Type B pancreatic cell (in vitro differentiated cells): Measurements from ENCODE around the gene CYB5A. TPM values are rescaled to one million over a fixed set of nuclear protein-coding genes. Genes with fewer than 3 reads are reported as not detected.

Source experiments
- DNase-seq: peaks from one replicate; pipeline ENCODE4 v3.0.0; 2021; ENCODE audit warnings: mixed read lengths; ENCODE audit not compliant: unreplicated experiment; ENCODE audit errors: extremely low spot score
- H3K27ac Mint-ChIP-seq: 2 replicates; pipeline ENCODE4 v1.8.0; 2021; ENCODE audit warnings: mild to moderate bottlenecking, mixed read lengths
- H3K27me3 Mint-ChIP-seq: 2 replicates; pipeline ENCODE4 v1.8.0; 2021; ENCODE audit warnings: mixed read lengths
- H3K36me3 Mint-ChIP-seq: 2 replicates; pipeline ENCODE4 v1.8.0; 2021; ENCODE audit warnings: mixed read lengths
- H3K4me1 Mint-ChIP-seq: one replicate; pipeline ENCODE4 v1.8.0; 2021; ENCODE audit warnings: mixed read lengths; ENCODE audit not compliant: unreplicated experiment
- H3K4me3 Mint-ChIP-seq: 2 replicates; pipeline ENCODE4 v1.8.0; 2021; ENCODE audit warnings: mild to moderate bottlenecking, mixed read lengths
- H3K9me3 Mint-ChIP-seq: 2 replicates; pipeline ENCODE4 v1.8.0; 2021; ENCODE audit warnings: mixed read lengths
- total RNA-seq: library from RNA; stranded (reverse); gene quantifications from 2 replicates; pipeline ENCODE4 v1.2.1, GENCODE V29; 2021; ENCODE audit warnings: low replicate concordance
- TF ChIP-seq, protein P1 (sequence below): fragments of 200-600 bp; sonication (generic); conservative IDR thresholded peaks from 2 replicates; pipeline ENCODE4 v1.5.0; 2021; ENCODE audit warnings: antibody characterized with exemption, mild to moderate bottlenecking

CYB5A gene
- total RNA-seq, 1 donor from 2014 or later: 74.9 TPM

DNA sequence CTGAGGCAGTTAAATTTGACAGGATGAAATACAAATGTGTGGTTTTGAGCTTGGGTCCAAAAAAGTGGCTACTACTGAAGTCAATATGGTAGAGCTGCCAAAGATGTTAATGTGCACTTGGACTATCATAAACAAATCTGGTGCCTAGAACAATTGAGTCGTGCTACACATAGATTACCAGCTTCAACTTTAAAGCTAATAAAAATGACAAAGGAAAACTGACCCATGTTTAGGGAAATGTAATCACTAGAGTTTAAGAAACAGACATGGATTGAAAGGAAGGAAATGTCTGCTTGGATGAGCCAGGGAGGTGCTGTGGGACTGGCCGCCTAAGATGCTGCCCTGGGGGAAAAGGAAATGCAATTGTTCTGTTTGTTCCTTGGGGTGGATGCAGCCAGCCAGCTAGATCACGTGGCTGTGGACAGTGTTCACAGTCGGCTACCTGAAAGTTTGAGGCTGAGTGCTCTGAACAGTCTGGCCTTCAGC lies 36.6 kb downstream of the CYB5A start:
- DNase-seq: no peak
- TF ChIP-seq, protein P1, sequence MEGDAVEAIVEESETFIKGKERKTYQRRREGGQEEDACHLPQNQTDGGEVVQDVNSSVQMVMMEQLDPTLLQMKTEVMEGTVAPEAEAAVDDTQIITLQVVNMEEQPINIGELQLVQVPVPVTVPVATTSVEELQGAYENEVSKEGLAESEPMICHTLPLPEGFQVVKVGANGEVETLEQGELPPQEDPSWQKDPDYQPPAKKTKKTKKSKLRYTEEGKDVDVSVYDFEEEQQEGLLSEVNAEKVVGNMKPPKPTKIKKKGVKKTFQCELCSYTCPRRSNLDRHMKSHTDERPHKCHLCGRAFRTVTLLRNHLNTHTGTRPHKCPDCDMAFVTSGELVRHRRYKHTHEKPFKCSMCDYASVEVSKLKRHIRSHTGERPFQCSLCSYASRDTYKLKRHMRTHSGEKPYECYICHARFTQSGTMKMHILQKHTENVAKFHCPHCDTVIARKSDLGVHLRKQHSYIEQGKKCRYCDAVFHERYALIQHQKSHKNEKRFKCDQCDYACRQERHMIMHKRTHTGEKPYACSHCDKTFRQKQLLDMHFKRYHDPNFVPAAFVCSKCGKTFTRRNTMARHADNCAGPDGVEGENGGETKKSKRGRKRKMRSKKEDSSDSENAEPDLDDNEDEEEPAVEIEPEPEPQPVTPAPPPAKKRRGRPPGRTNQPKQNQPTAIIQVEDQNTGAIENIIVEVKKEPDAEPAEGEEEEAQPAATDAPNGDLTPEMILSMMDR: no peak
- Mint-ChIP-seq H3K9me3 (no peaks in the 10 kb centered on the region), H3K27me3 (no peaks in the 10 kb centered on the region), H3K4me3 (no peak overlapping the region), H3K27ac (peak overlapping the region; percentile 2), H3K4me1 (peaks cover 33% of the 10 kb centered on the region), H3K36me3 (peaks cover 28% of the 10 kb centered on the region)

DNA sequence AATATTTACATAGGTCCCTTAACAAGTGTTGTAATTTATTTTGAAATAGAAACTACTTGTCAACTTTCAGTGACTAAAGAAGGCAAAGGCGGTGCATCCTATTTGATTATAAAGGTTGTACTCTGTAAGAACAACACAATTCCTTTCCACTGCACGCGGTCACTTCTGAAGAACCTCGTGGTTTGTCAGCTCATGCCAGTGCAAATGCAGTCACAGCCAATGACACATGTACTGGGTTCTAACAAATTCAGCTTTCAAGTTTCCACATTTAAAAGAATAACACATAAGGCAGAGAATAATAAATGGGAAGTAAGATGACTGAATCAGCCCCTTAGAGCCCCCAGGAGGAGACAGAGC lies 39.7 kb downstream of the CYB5A start:
- peaks cover 33% of the 10 kb centered on the region for H3K4me1 Mint-ChIP-seq
- H3K27me3 Mint-ChIP-seq: no peaks in the 10 kb centered on the region
- H3K4me3 Mint-ChIP-seq: no peak overlapping the region
- H3K27ac Mint-ChIP-seq: peak overlapping the region; percentile 72
- peaks cover 26% of the 10 kb centered on the region for H3K36me3 Mint-ChIP-seq
- no peaks in the 10 kb centered on the region for H3K9me3 Mint-ChIP-seq
- DNase-seq: no peak
- TF ChIP-seq, protein P1: no peak

DNA sequence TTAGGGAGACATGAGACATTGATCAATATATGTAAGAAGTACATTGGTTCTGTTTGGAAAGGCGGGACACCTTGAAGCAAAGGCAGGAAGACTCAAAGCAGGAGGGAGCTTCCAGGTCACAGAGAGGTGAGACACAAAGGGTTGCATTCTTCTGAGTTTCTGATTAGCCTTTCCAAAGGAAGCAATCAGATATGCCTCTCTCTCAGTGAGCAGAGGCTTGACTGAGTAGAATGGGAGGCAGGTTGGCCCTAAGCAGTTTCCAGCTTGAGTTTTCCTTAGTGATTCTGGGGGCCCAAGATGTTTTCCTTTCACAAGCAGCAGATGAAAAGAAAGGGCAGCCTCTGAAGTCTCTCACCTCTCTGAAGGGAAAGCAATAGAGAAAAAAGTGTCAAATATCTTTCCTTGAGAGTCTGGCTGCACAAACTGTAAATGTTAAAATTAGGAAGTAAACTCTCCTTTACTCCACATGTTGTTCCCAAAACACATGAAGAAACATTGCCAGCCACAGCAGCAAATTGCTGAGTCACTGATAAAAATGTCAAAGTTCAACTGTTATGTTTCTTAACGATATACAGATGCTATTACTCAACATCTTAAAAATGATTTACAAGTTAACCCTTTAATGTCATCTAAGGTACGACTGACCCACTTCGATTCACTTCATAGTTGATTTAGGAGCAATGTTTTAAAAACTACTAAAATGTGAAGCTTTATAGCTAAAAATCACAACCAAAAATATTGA lies 40.3 kb downstream of the CYB5A start:
- peak overlapping the region; percentile 47 for H3K4me3 Mint-ChIP-seq
- peaks cover 25% of the 10 kb centered on the region for H3K36me3 Mint-ChIP-seq
- no peaks in the 10 kb centered on the region for H3K27me3 Mint-ChIP-seq
- DNase-seq: no peak
- H3K4me1 Mint-ChIP-seq: peaks cover 31% of the 10 kb centered on the region
- peak overlapping the region; percentile 72 for H3K27ac Mint-ChIP-seq
- no peaks in the 10 kb centered on the region for H3K9me3 Mint-ChIP-seq
- TF ChIP-seq, protein P1: no peak

DNA sequence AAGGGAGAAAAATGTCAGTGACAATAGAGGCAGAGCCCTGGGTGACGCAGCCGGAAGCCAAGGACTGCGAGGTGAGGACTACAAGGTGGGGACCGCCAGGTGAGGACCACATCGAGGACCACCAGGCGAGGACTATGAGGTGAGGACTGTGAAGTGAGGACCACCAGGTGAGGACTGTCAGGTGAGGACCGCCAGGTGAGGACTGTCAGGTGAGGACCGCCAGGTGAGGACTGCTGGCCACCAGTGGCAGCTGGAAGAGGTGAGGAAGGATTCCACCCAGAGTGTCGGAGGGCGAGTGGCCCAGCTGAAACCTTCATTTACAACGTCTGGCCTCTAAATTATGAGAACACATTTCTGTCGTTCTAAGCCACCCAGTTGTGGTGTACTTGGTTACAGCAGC lies 41.6 kb downstream of the CYB5A start:
- Mint-ChIP-seq H3K27me3 (no peaks in the 10 kb centered on the region), H3K9me3 (no peaks in the 10 kb centered on the region), H3K4me1 (peaks cover 25% of the 10 kb centered on the region), H3K36me3 (peaks cover 23% of the 10 kb centered on the region), H3K27ac (no peak overlapping the region), H3K4me3 (no peak overlapping the region)
- DNase-seq: no peak
- TF ChIP-seq, protein P1: no peak

DNA sequence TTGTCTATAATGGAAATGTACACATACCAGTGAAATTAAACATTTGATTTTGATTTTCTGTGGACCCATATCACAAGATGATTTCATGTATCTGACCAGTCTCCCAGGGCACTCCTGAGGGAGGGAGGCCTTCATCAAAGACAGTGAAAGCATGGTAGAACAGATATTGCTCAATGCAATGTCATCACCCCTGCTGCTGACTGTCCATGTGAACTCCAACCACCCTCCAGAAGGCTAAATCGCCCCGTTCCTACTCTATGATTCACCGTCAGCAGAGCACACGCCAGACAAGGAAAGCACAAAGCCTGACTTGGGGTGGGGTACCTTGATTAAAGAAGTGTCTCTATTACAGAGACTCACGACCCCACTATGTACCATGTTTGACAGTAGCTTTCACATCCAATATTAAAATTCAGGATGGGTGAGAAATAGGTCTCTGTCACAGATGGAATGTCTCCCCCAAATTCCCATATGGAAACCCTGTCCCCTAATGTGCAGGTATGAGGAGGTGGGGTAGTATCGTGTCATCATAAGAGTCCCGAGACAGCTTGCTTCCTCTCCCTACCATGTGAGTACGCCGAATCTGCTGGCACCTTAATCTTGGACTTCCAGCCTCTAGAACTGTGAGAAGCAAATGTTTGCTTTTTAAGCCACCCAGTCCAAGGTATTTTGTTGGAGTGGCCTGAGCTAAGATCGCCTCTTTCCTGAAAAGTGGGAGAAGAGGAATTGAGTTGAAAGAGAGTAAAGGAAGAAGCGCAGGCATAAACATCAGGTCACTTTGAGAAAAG lies 42.4 kb downstream of the CYB5A start:
- no peaks in the 10 kb centered on the region for H3K27me3 Mint-ChIP-seq
- no peak overlapping the region for H3K4me3 Mint-ChIP-seq
- H3K27ac Mint-ChIP-seq: no peak overlapping the region
- peaks cover 18% of the 10 kb centered on the region for H3K36me3 Mint-ChIP-seq
- H3K9me3 Mint-ChIP-seq: no peaks in the 10 kb centered on the region
- H3K4me1 Mint-ChIP-seq: peaks cover 20% of the 10 kb centered on the region
- no peak for DNase-seq
- TF ChIP-seq, protein P1: no peak
